ENCODE data around the gene PTCD2.

GRCh38 chr5:72330712-72331111, 10.5 kb downstream of the PTCD2 start:
- no peak for TF ChIP-seq CTCF (IDR thresholded peaks at IDR 0.05)
- TF ChIP-seq POLR2A (IDR thresholded peaks at IDR 0.05), result no peak
